GM12872 (cell line): Measurements from ENCODE around the gene SLFN14.

ENCODE experiments used
- CTCF ChIP-seq: IDR thresholded peaks from 3 replicates; pipeline ENCODE4 v1.5.1; 2011; ENCODE audit warnings: low read depth, mild to moderate bottlenecking, low read length, moderate library complexity; ENCODE audit not compliant: insufficient read depth

The SLFN14 gene

DNA sequence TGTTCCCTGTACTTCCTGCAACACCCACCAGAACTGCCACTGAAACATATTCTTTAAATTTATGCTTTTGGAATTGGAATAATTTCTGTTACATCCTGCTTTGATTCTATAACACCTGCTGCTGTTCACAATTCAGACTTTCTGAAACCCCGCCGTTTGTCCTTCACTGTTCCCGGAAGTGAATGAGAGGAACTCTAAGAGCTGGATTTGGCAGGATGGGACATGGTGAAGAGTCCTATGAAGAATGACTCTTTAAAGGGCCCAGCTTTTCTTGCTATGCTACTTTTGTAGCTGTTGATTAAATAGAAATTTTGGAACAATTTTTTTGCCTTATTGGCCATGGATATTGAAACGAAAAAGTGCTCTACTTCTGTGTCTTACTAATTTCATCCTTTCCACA, 35.5 kb upstream of the SLFN14 start:
- TF ChIP-seq CTCF = no peak

DNA sequence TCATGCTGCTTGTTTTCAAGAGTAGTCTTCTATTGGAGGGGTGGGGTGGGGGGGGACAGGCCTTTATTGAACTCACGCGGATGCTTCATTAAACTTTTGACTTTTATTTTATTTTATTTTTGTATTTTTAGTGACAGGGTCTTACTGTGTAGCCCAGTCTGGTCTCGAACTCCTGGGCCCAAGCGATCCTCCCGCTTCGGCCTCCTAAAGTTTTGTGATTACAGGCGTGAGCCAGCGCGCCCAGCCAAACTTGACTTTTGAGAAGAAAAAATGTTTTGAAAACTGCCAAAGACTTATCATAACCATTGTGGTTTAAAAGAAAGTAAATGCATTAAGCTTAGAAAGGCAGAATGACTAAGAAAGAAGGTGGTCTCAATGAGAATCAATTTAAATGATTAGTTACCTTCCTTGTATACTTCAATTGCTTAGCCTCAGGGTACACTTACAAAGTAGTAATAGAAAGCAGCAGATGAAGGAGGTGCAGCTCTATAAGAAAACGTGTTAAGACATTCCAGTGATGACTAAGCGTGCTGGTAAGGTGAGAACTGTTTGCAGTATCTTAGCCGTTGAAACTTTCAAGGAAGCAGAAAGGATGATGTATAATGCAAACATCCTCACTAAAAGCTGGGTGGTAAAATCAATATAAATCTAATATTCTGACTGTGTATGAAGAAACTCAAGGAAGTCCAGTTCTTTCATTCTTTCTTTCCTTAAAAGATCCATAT, 27.7 kb upstream of the SLFN14 start:
- TF ChIP-seq CTCF = no peak

DNA sequence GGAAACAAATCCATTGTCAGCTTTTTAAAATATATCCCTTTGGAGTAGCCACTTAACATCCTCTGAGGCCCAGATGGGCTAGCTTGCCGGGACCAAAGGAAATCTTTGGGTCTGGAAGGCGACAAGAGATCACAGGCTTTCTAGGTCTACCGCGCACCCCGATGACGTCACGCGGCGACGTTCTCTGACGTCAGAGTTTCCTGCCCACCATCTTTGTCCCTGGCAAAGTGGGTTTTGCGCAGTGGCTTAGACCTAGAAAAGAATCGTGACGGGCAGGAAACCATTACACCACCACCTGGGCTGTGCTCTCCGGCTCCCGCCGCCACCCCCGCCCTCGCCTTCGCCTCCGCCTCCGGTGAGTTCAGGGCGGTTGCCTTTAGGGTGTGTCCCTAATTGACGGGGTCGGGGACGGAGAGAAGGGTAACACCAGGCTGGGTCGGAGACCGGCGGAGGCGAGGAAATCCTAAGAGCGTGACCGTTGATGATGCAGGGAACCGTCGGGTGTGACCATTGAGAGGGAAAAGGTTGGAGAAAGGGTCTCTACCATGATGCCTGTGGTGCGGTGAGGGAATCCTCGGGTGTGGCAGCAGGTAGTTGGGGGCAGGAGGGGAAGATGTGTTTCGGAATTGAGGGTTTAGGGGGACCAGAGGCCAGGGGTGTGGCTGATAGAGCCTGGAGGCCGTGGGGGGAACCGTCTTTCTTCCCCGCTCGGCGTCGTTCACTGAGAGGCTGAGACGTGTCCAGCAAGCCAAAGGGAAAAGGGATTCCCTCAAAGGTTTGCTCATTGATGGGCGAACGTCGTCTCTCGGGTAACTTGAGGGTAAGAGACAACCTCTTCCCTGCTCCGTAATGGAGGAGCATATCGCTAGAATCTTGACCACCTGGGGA, 26.7 kb upstream of the SLFN14 start, which contains the start of gene AP2B1:
AP2B1 (plus strand) TSS at position 249 of the 888 bp plus-strand sequence. CDS start 6,709 bp downstream, outside the sequence.
- no peak for TF ChIP-seq CTCF

GRCh38 chr17:35586569-35587073, 26.0 kb upstream of the SLFN14 start:
- TF ChIP-seq CTCF = no peak

GRCh38 chr17:35584061-35584460, 23.4 kb upstream of the SLFN14 start:
- no peak for TF ChIP-seq CTCF

GRCh38 chr17:35578929-35579432, 18.4 kb upstream of the SLFN14 start:
- TF ChIP-seq CTCF = no peak
